H9 (cell line): ENCODE measurements around the gene ARPC5L. TPM values are rescaled to one million over a fixed set of nuclear protein-coding genes. Genes with fewer than 3 reads are reported as not detected.

ENCODE experiments used
- DNase-seq: peaks from one replicate; pipeline ENCODE4 v3.0.0-alpha.2; 2017
- H2AFZ ChIP-seq: one replicate; pipeline ENCODE4 v1.6.1; 2013; ENCODE audit warnings: mild to moderate bottlenecking, low read length, control low read depth, moderate library complexity
- H2AK5ac ChIP-seq: 2 replicates; pipeline ENCODE4 v1.6.1; 2013; ENCODE audit warnings: low read length, control low read depth, mixed read lengths; ENCODE audit not compliant: insufficient read length
- H2BK120ac ChIP-seq: one replicate; pipeline ENCODE4 v1.6.1; 2013; ENCODE audit warnings: low read depth, mild to moderate bottlenecking, low read length, control low read depth, inconsistent platforms; ENCODE audit not compliant: poor library complexity, severe bottlenecking
- H2BK12ac ChIP-seq: 2 replicates; pipeline ENCODE4 v1.6.1; 2013; ENCODE audit warnings: low read length, control low read depth, mixed read lengths, low read depth; ENCODE audit not compliant: insufficient read length
- H2BK15ac ChIP-seq: 2 replicates; pipeline ENCODE4 v1.6.1; 2013; ENCODE audit warnings: low read depth, low read length, control low read depth
- H2BK20ac ChIP-seq: one replicate; pipeline ENCODE4 v1.6.1; 2013; ENCODE audit warnings: low read depth, mild to moderate bottlenecking, low read length, control low read depth, inconsistent platforms; ENCODE audit not compliant: poor library complexity, severe bottlenecking
- H2BK5ac ChIP-seq: 2 replicates; pipeline ENCODE4 v1.6.1; 2013; ENCODE audit warnings: low read length, control low read depth, mixed read lengths; ENCODE audit not compliant: insufficient read length
- H3K14ac ChIP-seq: 2 replicates; pipeline ENCODE4 v1.6.1; 2013; ENCODE audit warnings: low read length, control low read depth; ENCODE audit not compliant: insufficient read depth
- H3K18ac ChIP-seq: 2 replicates; pipeline ENCODE4 v1.6.1; 2013; ENCODE audit warnings: low read depth, mild to moderate bottlenecking, mixed read lengths, low read length, control low read depth; ENCODE audit not compliant: insufficient read length
- H3K23ac ChIP-seq: 2 replicates; pipeline ENCODE4 v1.6.1; 2013; ENCODE audit warnings: low read length, control low read depth, mixed read lengths, low read depth; ENCODE audit not compliant: insufficient read length
- H3K23me2 ChIP-seq: 2 replicates; pipeline ENCODE4 v1.6.1; 2013; ENCODE audit warnings: low read depth, mild to moderate bottlenecking, mixed read lengths, low read length, control low read depth; ENCODE audit not compliant: insufficient read length, poor library complexity, severe bottlenecking
- H3K27ac ChIP-seq: 2 replicates; pipeline ENCODE4 v1.5.1; 2013; ENCODE audit warnings: low read length, control low read depth, mixed read lengths, low read depth; ENCODE audit not compliant: insufficient read length
- H3K27me3 ChIP-seq: 2 replicates; pipeline ENCODE4 v1.6.1; 2013; ENCODE audit warnings: low read length, control low read depth, inconsistent platforms; ENCODE audit not compliant: insufficient read depth
- H3K4ac ChIP-seq: 2 replicates; pipeline ENCODE4 v1.6.1; 2013; ENCODE audit warnings: low read depth, mild to moderate bottlenecking, control low read depth, inconsistent platforms, low read length, moderate library complexity
- H3K4me1 ChIP-seq: 2 replicates; pipeline ENCODE4 v1.6.1; 2013; ENCODE audit warnings: low read length, control low read depth, inconsistent platforms; ENCODE audit not compliant: insufficient read depth
- H3K4me2 ChIP-seq: 2 replicates; pipeline ENCODE4 v1.6.1; 2013; ENCODE audit warnings: low read length, control low read depth, mixed read lengths; ENCODE audit not compliant: insufficient read length, insufficient read depth
- H3K56ac ChIP-seq: 2 replicates; pipeline ENCODE4 v1.6.1; 2013; ENCODE audit warnings: low read depth, mild to moderate bottlenecking, mixed read lengths, low read length, control low read depth; ENCODE audit not compliant: insufficient read length
- H3K79me1 ChIP-seq: 2 replicates; pipeline ENCODE4 v1.6.1; 2013; ENCODE audit warnings: low read depth, mild to moderate bottlenecking, moderate library complexity, low read length, control low read depth, inconsistent platforms; ENCODE audit not compliant: insufficient read depth, poor library complexity, severe bottlenecking
- H3K79me2 ChIP-seq: 2 replicates; pipeline ENCODE4 v1.6.1; 2013; ENCODE audit warnings: low read length, control low read depth, inconsistent platforms; ENCODE audit not compliant: insufficient read depth
- H3K9ac ChIP-seq: 2 replicates; pipeline ENCODE4 v1.6.1; 2013; ENCODE audit warnings: low read length, control low read depth, mixed read lengths; ENCODE audit not compliant: insufficient read length; ENCODE audit errors: extremely low read depth
- H3K9me3 ChIP-seq: one replicate; pipeline ENCODE4 v1.6.1; 2013; ENCODE audit warnings: low read depth, low read length, inconsistent platforms; ENCODE audit not compliant: control insufficient read depth
- H3T11ph ChIP-seq: one replicate; pipeline ENCODE4 v1.6.1; 2013; ENCODE audit warnings: mild to moderate bottlenecking, low read length, control low read depth, inconsistent platforms
- H4K20me1 ChIP-seq: one replicate; pipeline ENCODE4 v1.6.1; 2013; ENCODE audit not compliant: control insufficient read depth, insufficient read length, insufficient read depth
- H4K5ac ChIP-seq: 2 replicates; pipeline ENCODE4 v1.6.1; 2013; ENCODE audit warnings: low read depth, mild to moderate bottlenecking, mixed read lengths, low read length, control low read depth; ENCODE audit not compliant: insufficient read length
- H4K8ac ChIP-seq: replicated peaks from 2 replicates; pipeline ENCODE4 v1.6.1; 2013; ENCODE audit warnings: low read length, control low read depth, mixed read lengths, low read depth; ENCODE audit not compliant: insufficient read length
- H4K91ac ChIP-seq: 2 replicates; pipeline ENCODE4 v1.6.1; 2013; ENCODE audit warnings: low read depth, mild to moderate bottlenecking, moderate library complexity, mixed read lengths, low read length, control low read depth; ENCODE audit not compliant: insufficient read length
- H3K27ac Mint-ChIP-seq, 3 experiments: 2 replicates in 2 of 3; 3 replicates in 1 of 3; pipeline ENCODE4 v1.8.0; 2020 to 2021; ENCODE audit warnings: mixed read lengths in 3 of 3, mild to moderate bottlenecking in 1 of 3, moderate library complexity in 1 of 3
- H3K27me3 Mint-ChIP-seq: 2 replicates; pipeline ENCODE4 v1.8.0; 2021; ENCODE audit warnings: low read depth, mild to moderate bottlenecking, moderate library complexity, mixed read lengths
- H3K36me3 Mint-ChIP-seq, 3 experiments: 2 replicates in 2 of 3; 3 replicates in 1 of 3; pipeline ENCODE4 v1.8.0; 2020 to 2021; ENCODE audit warnings: low read depth in 3 of 3, mixed read lengths in 3 of 3; ENCODE audit not compliant: insufficient read depth in 1 of 3
- H3K4me1 Mint-ChIP-seq, 2 experiments: 2 replicates each; pipeline ENCODE4 v1.8.0; 2020; ENCODE audit warnings: mixed read lengths in 2 of 2
- H3K4me3 Mint-ChIP-seq, 2 experiments: 2 replicates in 1 of 2; 3 replicates in 1 of 2; pipeline ENCODE4 v1.8.0; 2020 to 2021; ENCODE audit warnings: mild to moderate bottlenecking in 2 of 2, mixed read lengths in 2 of 2, moderate library complexity in 1 of 2
- H3K9me3 Mint-ChIP-seq, 2 experiments: 2 replicates in 1 of 2; 3 replicates in 1 of 2; pipeline ENCODE4 v1.8.0; 2020; ENCODE audit warnings: mild to moderate bottlenecking in 2 of 2, mixed read lengths in 2 of 2, moderate library complexity in 1 of 2
- WGBS: extraction: QIAGEN DNeasy Blood & Tissue Kit; methylation state at CpG from one replicate; pipeline ENCODE4 v1.1.7; 2013; ENCODE audit warnings: missing lambda C conversion rate, low lambda C conversion rate, mixed read lengths; ENCODE audit not compliant: insufficient read length; ENCODE audit errors: extremely low coverage; 5-methylcytosine and 5-hydroxymethylcytosine counted together
- total RNA-seq: library from RNA; stranded (reverse); gene quantifications from 2 replicates; pipeline ENCODE4 v1.2.1, GENCODE V29; 2021
- TF ChIP-seq, protein P1 (sequence below): fragments of 200-600 bp; sonication (generic); conservative IDR thresholded peaks from 3 replicates; pipeline ENCODE4 v1.8.0; 2021; ENCODE audit warnings: antibody characterized with exemption, mild to moderate bottlenecking

ARPC5L gene
- total RNA-seq, 1 experiment from 2014 or later, result 67.7 TPM

DNA sequence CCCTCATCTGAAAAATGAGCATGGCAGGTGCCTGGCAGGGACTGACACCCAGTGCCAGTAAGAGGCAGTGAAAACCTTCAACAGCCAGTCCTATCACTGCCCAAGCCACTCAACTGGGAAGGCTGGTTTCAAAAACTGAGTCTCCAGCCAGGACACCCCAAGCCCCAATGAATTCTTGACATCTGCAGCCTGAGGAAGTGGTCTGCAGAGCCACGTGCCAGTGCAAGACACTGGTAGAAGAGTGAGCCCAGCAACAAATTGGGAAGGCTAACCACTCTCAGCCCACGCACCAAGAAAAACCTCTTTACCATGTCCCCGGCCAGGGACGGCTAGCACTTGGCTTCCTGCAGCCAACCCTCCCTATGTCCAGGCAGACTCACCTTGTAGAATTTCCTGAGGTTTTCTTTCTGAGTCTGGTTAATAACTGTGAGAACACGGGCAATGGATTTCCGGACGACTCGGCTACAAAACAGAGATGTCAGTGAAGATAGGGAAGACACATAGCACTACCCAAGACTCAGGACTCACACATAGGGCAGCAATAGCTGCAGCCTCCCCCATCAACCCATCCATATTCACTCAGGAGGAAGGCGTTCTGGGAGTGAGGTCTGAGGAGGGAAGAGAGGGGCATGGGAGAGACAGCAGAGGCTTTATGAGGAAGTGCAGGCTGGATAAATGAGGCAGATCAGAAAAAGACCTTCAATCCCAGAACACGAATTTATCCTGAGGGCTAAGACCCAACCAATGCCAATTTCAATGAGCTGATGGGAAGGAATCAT is 1.9 kb upstream of the ARPC5L start:
- Histone ChIP-seq H3K27me3 (no peaks in the 10 kb centered on the region), H2AFZ (no peak overlapping the region), H2BK120ac (no peak overlapping the region), H2AK5ac (no peak overlapping the region), H2BK20ac (no peak overlapping the region), H3K56ac (no peak overlapping the region), H3K23ac (no peak overlapping the region), H4K8ac (no peak overlapping the region), H3K9me3 (no peaks in the 10 kb centered on the region), H4K20me1 (no peaks in the 10 kb centered on the region), H2BK5ac (no peak overlapping the region), H3K4ac (no peak overlapping the region), H3K79me2 (peaks cover 20% of the 10 kb centered on the region; the same call in 1 of the 2 replicates), H3K18ac (no peak overlapping the region), H3K79me1 (peaks cover 4% of the 10 kb centered on the region), H3K4me2 (peak overlapping the region; percentile 78), H4K5ac (no peak overlapping the region), H3K9ac (peak overlapping the region; percentile 94), H3K4me1 (0 out of 2 replicates have a peak, but pooled peaks cover 5% of the 10 kb centered on the region), H3T11ph (no peak overlapping the region), H4K91ac (no peak overlapping the region), H3K27ac (no peak overlapping the region), H3K23me2 (peaks cover 11% of the 10 kb centered on the region), H2BK15ac (no peak overlapping the region), H2BK12ac (no peak overlapping the region), H3K14ac (no peak overlapping the region)
- Mint-ChIP-seq H3K27ac (peak overlapping the region; percentile 11 to 98 (median 79); a peak in 5 of 7 replicates), H3K4me1 (peaks cover 14 to 25% of the 10 kb centered on the region in 2 experiments), H3K4me3 (peak overlapping the region; percentile 93 to 98), H3K27me3 (no peaks in the 10 kb centered on the region), H3K36me3 (peaks cover 41 to 49% (median 44%) of the 10 kb centered on the region in 3 experiments), H3K9me3 (no peaks in the 10 kb centered on the region; a peak in 1 of 5 replicates)
- no peak for DNase-seq
- no CpG with 5 or more reads among the region's 10 CpGs for WGBS
- TF ChIP-seq, protein P1, sequence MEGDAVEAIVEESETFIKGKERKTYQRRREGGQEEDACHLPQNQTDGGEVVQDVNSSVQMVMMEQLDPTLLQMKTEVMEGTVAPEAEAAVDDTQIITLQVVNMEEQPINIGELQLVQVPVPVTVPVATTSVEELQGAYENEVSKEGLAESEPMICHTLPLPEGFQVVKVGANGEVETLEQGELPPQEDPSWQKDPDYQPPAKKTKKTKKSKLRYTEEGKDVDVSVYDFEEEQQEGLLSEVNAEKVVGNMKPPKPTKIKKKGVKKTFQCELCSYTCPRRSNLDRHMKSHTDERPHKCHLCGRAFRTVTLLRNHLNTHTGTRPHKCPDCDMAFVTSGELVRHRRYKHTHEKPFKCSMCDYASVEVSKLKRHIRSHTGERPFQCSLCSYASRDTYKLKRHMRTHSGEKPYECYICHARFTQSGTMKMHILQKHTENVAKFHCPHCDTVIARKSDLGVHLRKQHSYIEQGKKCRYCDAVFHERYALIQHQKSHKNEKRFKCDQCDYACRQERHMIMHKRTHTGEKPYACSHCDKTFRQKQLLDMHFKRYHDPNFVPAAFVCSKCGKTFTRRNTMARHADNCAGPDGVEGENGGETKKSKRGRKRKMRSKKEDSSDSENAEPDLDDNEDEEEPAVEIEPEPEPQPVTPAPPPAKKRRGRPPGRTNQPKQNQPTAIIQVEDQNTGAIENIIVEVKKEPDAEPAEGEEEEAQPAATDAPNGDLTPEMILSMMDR, result no peak
